GM23338 (cell line): Measurements from ENCODE around the gene CAMTA1. TPM values are rescaled to one million over a fixed set of nuclear protein-coding genes. Genes with fewer than 3 reads are reported as not detected.

Experiments used
- ATAC-seq: fragments of 200-7000 bp; cut with Tn5 transposase; 3 replicates; pipeline ENCODE4 v1.9.1; 2020
- DNase-seq: peaks from one replicate; pipeline ENCODE4 v3.0.0-alpha.2; 2015; ENCODE audit warnings: low spot score
- H2AFZ ChIP-seq: fragments of 200-600 bp; sonication (generic); 2 replicates; pipeline ENCODE4 v1.8.0; 2016; ENCODE audit warnings: antibody characterized with exemption, mild to moderate bottlenecking, moderate library complexity
- H3F3A ChIP-seq: fragments of 200-600 bp; sonication (generic); replicated peaks from 2 replicates; pipeline ENCODE4 v1.8.0; 2017; ENCODE audit warnings: antibody characterized with exemption, mixed run types, low read depth
- H3K27ac ChIP-seq: fragments of 200-600 bp; sonication (generic); 2 replicates; pipeline ENCODE4 v1.6.1; 2016; ENCODE audit warnings: low read depth
- H3K27me3 ChIP-seq: fragments of 200-600 bp; sonication (generic); 2 replicates; pipeline ENCODE4 v1.8.0; 2016; ENCODE audit warnings: mild to moderate bottlenecking, mixed run types, moderate library complexity; ENCODE audit not compliant: insufficient read depth
- H3K36me3 ChIP-seq: fragments of 200-600 bp; sonication (generic); 2 replicates; pipeline ENCODE4 v1.8.0; 2016; ENCODE audit warnings: mild to moderate bottlenecking; ENCODE audit not compliant: insufficient read depth
- H3K4me1 ChIP-seq: fragments of 200-600 bp; sonication (generic); 2 replicates; pipeline ENCODE4 v1.8.0; 2016; ENCODE audit warnings: mild to moderate bottlenecking, moderate library complexity; ENCODE audit not compliant: insufficient read depth
- H3K4me2 ChIP-seq: fragments of 200-600 bp; sonication (generic); 2 replicates; pipeline ENCODE4 v1.7.1; 2017; ENCODE audit warnings: mixed run types
- H3K4me3 ChIP-seq: fragments of 200-600 bp; sonication (generic); 2 replicates; pipeline ENCODE4 v1.6.1; 2016; ENCODE audit warnings: mixed run types
- H3K79me2 ChIP-seq: fragments of 200-600 bp; sonication (generic); replicated peaks from 2 replicates; pipeline ENCODE4 v1.8.0; 2017; ENCODE audit warnings: mild to moderate bottlenecking; ENCODE audit not compliant: insufficient read depth
- H3K9me2 ChIP-seq: fragments of 200-600 bp; sonication (generic); 2 replicates; pipeline ENCODE4 v1.8.0; 2017; ENCODE audit not compliant: insufficient read depth
- H4K20me1 ChIP-seq: fragments of 200-600 bp; sonication (generic); replicated peaks from 2 replicates; pipeline ENCODE4 v1.8.0; 2017; ENCODE audit warnings: mild to moderate bottlenecking; ENCODE audit not compliant: insufficient read depth
- H3K27ac Mint-ChIP-seq: 2 replicates; pipeline ENCODE4 v1.8.0; 2020; ENCODE audit warnings: inconsistent platforms, mild to moderate bottlenecking, moderate library complexity, mixed read lengths
- H3K27me3 Mint-ChIP-seq: 3 replicates; pipeline ENCODE4 v1.8.0; 2022; ENCODE audit warnings: low read depth, mild to moderate bottlenecking, moderate library complexity, mixed read lengths, inconsistent platforms; ENCODE audit not compliant: insufficient read depth, poor library complexity
- H3K36me3 Mint-ChIP-seq: 3 replicates; pipeline ENCODE4 v1.8.0; 2021; ENCODE audit warnings: low read depth, mild to moderate bottlenecking, inconsistent platforms, moderate library complexity, mixed read lengths
- H3K4me1 Mint-ChIP-seq: 3 replicates; pipeline ENCODE4 v1.8.0; 2020; ENCODE audit warnings: mild to moderate bottlenecking, inconsistent platforms, mixed read lengths
- H3K4me3 Mint-ChIP-seq: 3 replicates; pipeline ENCODE4 v1.8.0; 2021; ENCODE audit warnings: moderate library complexity, mild to moderate bottlenecking, inconsistent platforms, mixed read lengths
- H3K9me3 Mint-ChIP-seq: 3 replicates; pipeline ENCODE4 v1.8.0; 2020; ENCODE audit warnings: moderate library complexity, mild to moderate bottlenecking, inconsistent platforms, mixed read lengths
- CREB1 ChIP-seq: fragments of 250-450 bp; sonication (Bioruptor Pico); IDR thresholded peaks from 2 replicates; pipeline ENCODE4 v1.5.0; 2020; ENCODE audit warnings: low read depth, mild to moderate bottlenecking, moderate library complexity
- ETS1 ChIP-seq: IDR thresholded peaks from 2 replicates; pipeline ENCODE4 v1.6.1; 2016; ENCODE audit warnings: antibody characterized with exemption
- EZH2 ChIP-seq: fragments of 200-600 bp; sonication (generic); IDR thresholded peaks from one replicate; pipeline ENCODE4 v1.8.0; 2017; ENCODE audit warnings: antibody characterized with exemption, mild to moderate bottlenecking, low read depth; ENCODE audit not compliant: unreplicated experiment
- EZH2phosphoT487 ChIP-seq: fragments of 200-600 bp; sonication (generic); IDR thresholded peaks from one replicate; pipeline ENCODE4 v1.8.1; 2018; ENCODE audit warnings: antibody characterized with exemption; ENCODE audit not compliant: unreplicated experiment
- JUNB ChIP-seq: IDR thresholded peaks from one replicate; pipeline ENCODE4 v1.6.1; 2016; ENCODE audit warnings: antibody characterized with exemption; ENCODE audit not compliant: unreplicated experiment
- NANOG ChIP-seq: IDR thresholded peaks from 2 replicates; pipeline ENCODE4 v1.6.1; 2016; ENCODE audit warnings: antibody characterized with exemption, borderline replicate concordance
- POLR2AphosphoS5 ChIP-seq: IDR thresholded peaks from 2 replicates; pipeline ENCODE4 v1.6.1; 2016; ENCODE audit warnings: antibody characterized with exemption, low read depth
- REST ChIP-seq: IDR thresholded peaks from one replicate; pipeline ENCODE4 v1.6.1; 2018; ENCODE audit warnings: antibody characterized with exemption; ENCODE audit not compliant: unreplicated experiment
- STAT1 ChIP-seq: IDR thresholded peaks from one replicate; pipeline ENCODE4 v1.6.1; 2016; ENCODE audit warnings: antibody characterized with exemption; ENCODE audit not compliant: unreplicated experiment
- ZNF114 ChIP-seq: fragments of 250-450 bp; sonication (Bioruptor Pico); IDR thresholded peaks from 2 replicates; pipeline ENCODE4 v1.5.0; 2020; ENCODE audit warnings: mild to moderate bottlenecking, moderate library complexity
- ZNF331 ChIP-seq: fragments of 250-450 bp; sonication (Bioruptor Pico); IDR thresholded peaks from 2 replicates; pipeline ENCODE4 v1.5.0; 2020; ENCODE audit warnings: low read depth, mild to moderate bottlenecking, moderate library complexity
- ZNF462 ChIP-seq: fragments of 250-450 bp; sonication (Bioruptor Pico); IDR thresholded peaks from 2 replicates; pipeline ENCODE4 v1.5.0; 2020; ENCODE audit warnings: mild to moderate bottlenecking, moderate library complexity
- polyA plus RNA-seq: library from polyadenylated mRNA; unstranded; fragments of >200 nt; fragmentation: Nextera tagmentation; extraction: Ambion mirVana; gene quantifications from 2 replicates; pipeline ENCODE4 v1.2.1, GENCODE V29; 2016
- total RNA-seq: library from RNA; depleted of rRNA; stranded (reverse); fragments of >200 nt; shearing (Covaris generic); gene quantifications from 2 replicates; pipeline ENCODE4 v1.2.3, GENCODE V29; 2014
- TF ChIP-seq, protein P1 (sequence below), 2 experiments: fragments of 200-600 bp in 1 of 2; sonication (generic) in 1 of 2; conservative IDR thresholded peaks; 2 replicates each; pipeline versions ENCODE4 v1.5.1 to v1.6.1; 2016 to 2017; ENCODE audit warnings: antibody characterized with exemption in 2 of 2, low read depth in 2 of 2, mild to moderate bottlenecking in 2 of 2, moderate library complexity in 1 of 2

CAMTA1 gene
- total and polyA plus RNA-seq, 2 experiments from 2014 or later, result 115 to 519 TPM

DNA sequence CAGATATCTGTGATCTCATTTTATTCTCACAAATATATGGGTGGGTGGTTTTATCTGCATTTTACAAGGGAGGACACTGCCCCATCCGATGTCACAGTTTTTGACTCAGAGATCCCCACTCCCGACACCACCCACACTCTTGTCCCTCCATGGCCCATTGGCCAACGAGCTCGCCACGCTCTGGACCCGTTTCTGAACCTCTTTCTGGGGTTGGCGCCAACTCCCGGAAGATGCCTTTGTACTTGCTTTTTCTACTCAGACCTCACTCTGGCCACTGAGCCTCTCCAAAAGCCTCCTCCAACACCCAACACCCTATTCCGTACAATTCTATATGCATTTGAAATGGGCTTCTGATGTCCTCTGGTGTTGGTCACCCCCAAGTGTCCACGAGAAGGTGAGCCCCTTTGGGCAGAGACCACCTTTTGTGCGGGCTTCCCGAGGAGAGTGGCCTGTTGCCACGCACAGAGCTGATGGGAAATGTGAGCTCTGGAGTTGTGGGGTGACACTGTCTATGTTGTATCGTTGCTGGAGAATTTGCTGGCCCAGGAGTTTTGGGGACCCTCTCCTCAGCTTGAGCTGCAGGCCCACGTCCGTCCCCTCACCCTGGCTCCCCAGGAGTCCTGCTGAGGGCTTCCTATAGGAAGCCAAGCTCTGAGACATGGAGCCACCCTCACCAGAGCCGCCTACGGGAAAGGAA lies 618.9 kb downstream of the CAMTA1 start:
- H4K20me1 ChIP-seq, result no peaks in the 10 kb centered on the region
- H3F3A ChIP-seq, result no peaks in the 10 kb centered on the region
- Mint-ChIP-seq H3K27me3 (peaks cover 3% of the 10 kb centered on the region), H3K27ac (no peak overlapping the region), H3K9me3 (peaks cover 21% of the 10 kb centered on the region), H3K4me1 (peaks cover 19% of the 10 kb centered on the region), H3K4me3 (no peak overlapping the region), H3K36me3 (peaks cover 19% of the 10 kb centered on the region; the same call in 2 of the 3 replicates)
- H3K4me3 ChIP-seq, result no peak overlapping the region
- H3K4me2 ChIP-seq, result no peak overlapping the region
- no peaks in the 10 kb centered on the region for H3K79me2 ChIP-seq
- no peaks in the 10 kb centered on the region for H3K27me3 ChIP-seq
- no peaks in the 10 kb centered on the region; the same call in 1 of the 2 replicates for H3K9me2 ChIP-seq
- H3K36me3 ChIP-seq, result no peaks in the 10 kb centered on the region
- H2AFZ ChIP-seq, result no peak overlapping the region
- ATAC-seq (no peak), DNase-seq (no peak)
- no peak overlapping the region for H3K27ac ChIP-seq
- no peaks in the 10 kb centered on the region; the same call in 1 of the 2 replicates for H3K4me1 ChIP-seq
- TF ChIP-seq POLR2AphosphoS5 (no peak), EZH2 (no peak), STAT1 (no peak), NANOG (no peak), ZNF114 (CRISPR knock-in tag) (no peak), ZNF462 (CRISPR knock-in tag) (no peak), ZNF331 (CRISPR knock-in tag) (no peak), ETS1 (no peak), EZH2phosphoT487 (no peak), CREB1 (no peak), REST (no peak), JUNB (no peak)
- TF ChIP-seq, protein P1, sequence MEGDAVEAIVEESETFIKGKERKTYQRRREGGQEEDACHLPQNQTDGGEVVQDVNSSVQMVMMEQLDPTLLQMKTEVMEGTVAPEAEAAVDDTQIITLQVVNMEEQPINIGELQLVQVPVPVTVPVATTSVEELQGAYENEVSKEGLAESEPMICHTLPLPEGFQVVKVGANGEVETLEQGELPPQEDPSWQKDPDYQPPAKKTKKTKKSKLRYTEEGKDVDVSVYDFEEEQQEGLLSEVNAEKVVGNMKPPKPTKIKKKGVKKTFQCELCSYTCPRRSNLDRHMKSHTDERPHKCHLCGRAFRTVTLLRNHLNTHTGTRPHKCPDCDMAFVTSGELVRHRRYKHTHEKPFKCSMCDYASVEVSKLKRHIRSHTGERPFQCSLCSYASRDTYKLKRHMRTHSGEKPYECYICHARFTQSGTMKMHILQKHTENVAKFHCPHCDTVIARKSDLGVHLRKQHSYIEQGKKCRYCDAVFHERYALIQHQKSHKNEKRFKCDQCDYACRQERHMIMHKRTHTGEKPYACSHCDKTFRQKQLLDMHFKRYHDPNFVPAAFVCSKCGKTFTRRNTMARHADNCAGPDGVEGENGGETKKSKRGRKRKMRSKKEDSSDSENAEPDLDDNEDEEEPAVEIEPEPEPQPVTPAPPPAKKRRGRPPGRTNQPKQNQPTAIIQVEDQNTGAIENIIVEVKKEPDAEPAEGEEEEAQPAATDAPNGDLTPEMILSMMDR (conservative IDR thresholded peaks at IDR 0.05; ENCODE audit: low read depth in 2 of 2), result no peak
